ENCODE measurements around the gene FAM20C. TPM values are rescaled to one million over a fixed set of nuclear protein-coding genes. Genes with fewer than 3 reads are reported as not detected.

FAM20C gene
- total RNA-seq, 2 experiments from 2014 or later = 1.3 to 1.7 TPM

- TF ChIP-seq CTCF (IDR thresholded peaks at IDR 0.05) = no peak
- POLR2A ChIA-PET = no interaction called here
- no peak for ATAC-seq (ENCODE audit: poor library complexity)
- intact Hi-C loops (cut with DNase I, micrococcal nuclease) = no loop called here
- Mint-ChIP-seq H3K36me3 (ENCODE audit: low read depth) (no peaks in the 10 kb centered on the region), H3K4me3 (no peak overlapping the region), H3K27me3 (no peaks in the 10 kb centered on the region), H3K27ac (no peak overlapping the region), H3K4me1 (ENCODE audit: low read depth) (no peaks in the 10 kb centered on the region), H3K9me3 (no peaks in the 10 kb centered on the region)
- no peaks in the 10 kb centered on the region for H3K36me3 ChIP-seq (ENCODE audit: insufficient read depth, low read length)
- H3K4me1 ChIP-seq (ENCODE audit: insufficient read depth, low read length) = no peaks in the 10 kb centered on the region
- no peaks in the 10 kb centered on the region for H3K9me3 ChIP-seq (ENCODE audit: control insufficient read depth in 1 of 2, insufficient read depth in 1 of 2, low read length in 2 of 2)
- no peak for DNase-seq
- CTCF ChIA-PET = no interaction called here
- no peak overlapping the region for H3K27ac ChIP-seq (ENCODE audit: low read depth in 1 of 2, low read length in 2 of 2)
- no peak overlapping the region for H3K4me3 ChIP-seq (ENCODE audit: low read length)
- H3K27me3 ChIP-seq (ENCODE audit: control insufficient read depth in 1 of 2, insufficient read depth in 2 of 2, low read length in 2 of 2) = no peaks in the 10 kb centered on the region
Observed at GRCh38 chr7:253581-254336, 61.4 kb downstream of the FAM20C start.

- POLR2A ChIA-PET = no interaction called here
- CTCF ChIA-PET = no interaction called here
- no peaks in the 10 kb centered on the region for H3K9me3 ChIP-seq (ENCODE audit: control insufficient read depth in 1 of 2, insufficient read depth in 1 of 2, low read length in 2 of 2)
- no peaks in the 10 kb centered on the region for H3K4me1 Mint-ChIP-seq (ENCODE audit: low read depth)
- H3K27me3 ChIP-seq (ENCODE audit: control insufficient read depth in 1 of 2, insufficient read depth in 2 of 2, low read length in 2 of 2) = no peaks in the 10 kb centered on the region
- no peak for TF ChIP-seq CTCF (IDR thresholded peaks at IDR 0.05)
- H3K9me3 Mint-ChIP-seq = no peaks in the 10 kb centered on the region
- H3K4me3 ChIP-seq (ENCODE audit: low read length) = no peak overlapping the region
- H3K4me3 Mint-ChIP-seq = no peak overlapping the region
- H3K27ac Mint-ChIP-seq = no peak overlapping the region
- no peaks in the 10 kb centered on the region for H3K36me3 Mint-ChIP-seq (ENCODE audit: low read depth)
- no peak overlapping the region for H3K27ac ChIP-seq (ENCODE audit: low read depth in 1 of 2, low read length in 2 of 2)
- ATAC-seq (ENCODE audit: poor library complexity) = no peak
- DNase-seq = no peak
- H3K27me3 Mint-ChIP-seq = no peaks in the 10 kb centered on the region
- H3K4me1 ChIP-seq (ENCODE audit: insufficient read depth, low read length) = no peaks in the 10 kb centered on the region
- H3K36me3 ChIP-seq (ENCODE audit: insufficient read depth, low read length) = no peaks in the 10 kb centered on the region
- intact Hi-C loops (cut with DNase I, micrococcal nuclease) = no loop called here
Observed at GRCh38 chr7:254337-255037, 62.1 kb downstream of the FAM20C start.

- Histone ChIP-seq H3K27ac (ENCODE audit: low read depth in 1 of 2, low read length in 2 of 2) (no peak overlapping the region), H3K4me1 (ENCODE audit: insufficient read depth, low read length) (no peaks in the 10 kb centered on the region), H3K36me3 (ENCODE audit: insufficient read depth, low read length) (no peaks in the 10 kb centered on the region), H3K9me3 (ENCODE audit: control insufficient read depth in 1 of 2, insufficient read depth in 1 of 2, low read length in 2 of 2) (no peaks in the 10 kb centered on the region), H3K4me3 (ENCODE audit: low read length) (no peak overlapping the region), H3K27me3 (ENCODE audit: control insufficient read depth in 1 of 2, insufficient read depth in 2 of 2, low read length in 2 of 2) (no peaks in the 10 kb centered on the region)
- H3K36me3 Mint-ChIP-seq (ENCODE audit: low read depth) = no peaks in the 10 kb centered on the region
- H3K4me3 Mint-ChIP-seq = no peak overlapping the region
- no peak for TF ChIP-seq CTCF (IDR thresholded peaks at IDR 0.05)
- no peak overlapping the region for H3K27ac Mint-ChIP-seq
- no peaks in the 10 kb centered on the region for H3K9me3 Mint-ChIP-seq
- intact Hi-C loops (cut with DNase I, micrococcal nuclease) = no loop called here
- CTCF ChIA-PET = no interaction called here
- H3K4me1 Mint-ChIP-seq (ENCODE audit: low read depth) = no peaks in the 10 kb centered on the region
- DNase-seq (no peak), ATAC-seq (ENCODE audit: poor library complexity) (no peak)
- H3K27me3 Mint-ChIP-seq = no peaks in the 10 kb centered on the region
- POLR2A ChIA-PET = no interaction called here
Observed at GRCh38 chr7:255038-255435, 62.7 kb downstream of the FAM20C start.

Data from CD4-positive, alpha-beta T cell (primary cell).